Nephron progenitor cell (in vitro differentiated cells): ENCODE data around the gene FAM24B.
"Not testable (repeated sequence)": the region's sequence is repeated elsewhere in the genome, so short reads cannot be mapped to it uniquely, and the experiment has no call there.

Experiments
- DNase-seq: peaks from one replicate; pipeline ENCODE4 v3.0.0; 2021
- H3K27ac Mint-ChIP-seq: 2 replicates; pipeline ENCODE4 v1.8.0; 2021; ENCODE audit warnings: mild to moderate bottlenecking, moderate library complexity, mixed read lengths
- H3K27me3 Mint-ChIP-seq: 2 replicates; pipeline ENCODE4 v1.8.0; 2021; ENCODE audit warnings: mild to moderate bottlenecking, low read depth, mixed read lengths; ENCODE audit not compliant: poor library complexity
- H3K36me3 Mint-ChIP-seq: 2 replicates; pipeline ENCODE4 v1.8.0; 2021; ENCODE audit warnings: low read depth, mixed read lengths
- H3K4me1 Mint-ChIP-seq: 2 replicates; pipeline ENCODE4 v1.8.0; 2021; ENCODE audit warnings: mixed read lengths
- H3K4me3 Mint-ChIP-seq: 2 replicates; pipeline ENCODE4 v1.8.0; 2021; ENCODE audit warnings: mild to moderate bottlenecking, moderate library complexity, mixed read lengths
- H3K9me3 Mint-ChIP-seq: 2 replicates; pipeline ENCODE4 v1.8.0; 2021; ENCODE audit warnings: mild to moderate bottlenecking, moderate library complexity, mixed read lengths
- TF ChIP-seq, protein P1 (sequence below): fragments of 200-600 bp; sonication (generic); IDR thresholded peaks from 2 replicates; pipeline ENCODE4 v1.5.0; 2021; ENCODE audit warnings: antibody characterized with exemption

Gene FAM24B

DNA sequence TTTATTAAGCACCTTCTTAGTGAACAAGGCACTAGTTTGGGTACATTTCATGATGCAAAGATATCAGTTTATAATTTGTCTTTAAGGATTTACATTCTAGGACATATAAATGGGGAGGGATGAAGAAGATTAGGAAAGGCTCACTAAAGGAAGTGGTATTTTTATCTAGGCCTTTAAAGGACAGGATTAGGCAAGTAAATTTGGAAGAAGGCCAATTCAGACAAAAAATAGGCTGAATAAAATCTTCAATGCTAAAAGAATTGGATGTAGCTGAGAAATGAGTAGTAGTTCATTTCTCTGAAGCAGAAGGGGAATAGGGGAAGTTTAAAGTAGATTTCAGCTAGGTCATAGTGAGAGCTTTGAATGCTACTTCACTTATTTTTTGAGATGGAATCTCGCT is 4.8 kb upstream of the FAM24B start:
- Mint-ChIP-seq H3K27me3 (peaks cover 16% of the 10 kb centered on the region), H3K4me3 (no peak overlapping the region), H3K9me3 (no peaks in the 10 kb centered on the region), H3K36me3 (no peaks in the 10 kb centered on the region), H3K27ac (no peak overlapping the region), H3K4me1 (no peaks in the 10 kb centered on the region)
- DNase-seq, result no peak
- TF ChIP-seq, protein P1, sequence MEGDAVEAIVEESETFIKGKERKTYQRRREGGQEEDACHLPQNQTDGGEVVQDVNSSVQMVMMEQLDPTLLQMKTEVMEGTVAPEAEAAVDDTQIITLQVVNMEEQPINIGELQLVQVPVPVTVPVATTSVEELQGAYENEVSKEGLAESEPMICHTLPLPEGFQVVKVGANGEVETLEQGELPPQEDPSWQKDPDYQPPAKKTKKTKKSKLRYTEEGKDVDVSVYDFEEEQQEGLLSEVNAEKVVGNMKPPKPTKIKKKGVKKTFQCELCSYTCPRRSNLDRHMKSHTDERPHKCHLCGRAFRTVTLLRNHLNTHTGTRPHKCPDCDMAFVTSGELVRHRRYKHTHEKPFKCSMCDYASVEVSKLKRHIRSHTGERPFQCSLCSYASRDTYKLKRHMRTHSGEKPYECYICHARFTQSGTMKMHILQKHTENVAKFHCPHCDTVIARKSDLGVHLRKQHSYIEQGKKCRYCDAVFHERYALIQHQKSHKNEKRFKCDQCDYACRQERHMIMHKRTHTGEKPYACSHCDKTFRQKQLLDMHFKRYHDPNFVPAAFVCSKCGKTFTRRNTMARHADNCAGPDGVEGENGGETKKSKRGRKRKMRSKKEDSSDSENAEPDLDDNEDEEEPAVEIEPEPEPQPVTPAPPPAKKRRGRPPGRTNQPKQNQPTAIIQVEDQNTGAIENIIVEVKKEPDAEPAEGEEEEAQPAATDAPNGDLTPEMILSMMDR, result no peak

DNA sequence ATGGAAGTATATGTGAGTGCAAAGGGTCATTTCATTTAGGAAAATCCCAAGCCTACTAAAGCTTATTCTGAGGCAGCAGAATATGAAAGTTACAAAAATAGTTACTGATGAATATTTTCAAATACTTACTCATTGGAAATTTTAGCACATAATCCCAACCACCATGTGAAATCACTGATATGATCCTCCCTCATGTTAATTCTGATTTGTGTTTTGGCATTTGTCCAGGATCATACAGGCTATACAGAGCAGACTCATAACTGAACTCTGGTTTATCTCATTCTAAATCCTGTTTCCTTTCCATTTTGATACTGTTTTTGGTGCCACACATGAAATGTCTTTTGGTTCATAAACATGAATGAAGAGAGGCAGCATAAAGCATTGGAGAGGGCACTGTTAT is 3.4 kb upstream of the FAM24B start:
- Mint-ChIP-seq H3K36me3 (no peaks in the 10 kb centered on the region), H3K4me1 (no peaks in the 10 kb centered on the region), H3K27ac (no peak overlapping the region), H3K27me3 (peaks cover 16% of the 10 kb centered on the region), H3K4me3 (no peak overlapping the region), H3K9me3 (no peaks in the 10 kb centered on the region)
- TF ChIP-seq, protein P1, result no peak
- no peak for DNase-seq

DNA sequence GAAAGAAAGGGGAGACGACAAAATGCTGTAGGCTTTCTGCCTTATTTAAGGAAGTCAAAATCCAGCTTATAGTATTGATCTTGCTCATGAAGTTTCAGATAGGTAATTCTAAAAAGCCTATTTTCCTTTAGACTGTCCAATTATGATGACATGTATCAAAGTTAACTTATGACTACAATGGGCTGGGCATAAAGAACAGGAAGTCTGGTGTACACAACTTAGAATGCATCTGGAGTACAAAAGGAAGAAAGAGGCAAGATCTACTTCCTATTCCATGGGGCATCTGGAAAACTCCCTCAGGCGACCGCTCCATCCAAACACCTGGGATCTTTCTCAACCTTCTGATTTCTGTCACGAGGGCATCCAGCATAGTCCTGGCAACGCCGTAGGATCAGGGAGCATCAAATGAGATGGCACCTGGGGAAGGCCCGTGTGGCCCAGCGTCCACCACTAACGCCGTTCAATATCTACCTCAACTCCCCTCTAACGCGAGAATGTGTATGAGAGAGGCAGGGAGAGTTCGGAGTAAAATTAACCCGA is 512 bp downstream of the FAM24B start:
- Mint-ChIP-seq H3K9me3 (no peaks in the 10 kb centered on the region), H3K4me1 (no peaks in the 10 kb centered on the region), H3K27me3 (peaks cover under 1% of the 10 kb centered on the region), H3K4me3 (no peak overlapping the region), H3K27ac (no peak overlapping the region), H3K36me3 (no peaks in the 10 kb centered on the region)
- no peak for DNase-seq
- TF ChIP-seq, protein P1, result no peak

DNA sequence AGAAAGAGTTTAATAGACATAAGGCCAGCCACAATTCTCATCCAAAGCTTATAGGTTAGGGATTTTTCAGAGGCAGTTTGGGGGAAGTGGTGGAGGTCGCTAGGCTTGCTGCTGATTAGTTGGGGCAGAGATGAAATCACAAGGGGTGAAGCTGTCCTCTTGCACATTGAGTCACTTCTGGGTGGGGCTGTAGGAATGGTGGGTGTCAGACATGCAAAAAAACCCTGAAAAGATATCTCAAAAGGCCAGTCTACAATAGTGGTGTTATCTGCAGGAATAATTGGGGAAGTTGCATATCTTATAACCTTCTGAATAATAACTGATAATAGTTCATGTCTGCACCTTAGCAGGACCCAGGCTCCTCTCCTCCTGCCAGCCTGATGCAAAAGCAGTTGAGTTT is 2.1 kb downstream of the FAM24B start:
- Mint-ChIP-seq H3K9me3 (no peaks in the 10 kb centered on the region), H3K4me1 (no peaks in the 10 kb centered on the region), H3K27ac (no peak overlapping the region), H3K27me3 (peaks cover 5% of the 10 kb centered on the region), H3K36me3 (no peaks in the 10 kb centered on the region), H3K4me3 (no peak overlapping the region)
- no peak for DNase-seq
- TF ChIP-seq, protein P1, result no peak

DNA sequence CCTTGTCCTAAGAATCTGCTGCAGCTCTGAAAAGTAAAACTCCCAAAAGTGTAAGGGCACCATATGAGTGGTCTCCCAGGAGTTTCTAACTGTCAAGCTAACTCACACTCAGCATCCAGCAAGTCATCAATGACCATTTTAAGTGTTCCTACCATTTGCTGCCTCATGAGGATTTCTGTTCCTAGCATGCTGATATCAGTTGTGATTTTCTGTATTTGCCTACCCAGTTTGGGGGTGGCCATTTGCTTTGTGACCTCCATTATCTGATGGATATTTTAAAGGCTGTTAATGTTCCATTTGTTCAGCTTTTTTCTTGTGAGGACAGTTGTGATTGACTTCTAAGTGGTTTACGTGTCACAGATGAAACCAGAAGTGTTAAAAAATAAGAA is 2.9 kb downstream of the FAM24B start:
- H3K4me1 Mint-ChIP-seq, result no peaks in the 10 kb centered on the region
- DNase-seq, result no peak
- no peak overlapping the region for H3K4me3 Mint-ChIP-seq
- H3K27ac Mint-ChIP-seq, result no peak overlapping the region
- TF ChIP-seq, protein P1, result no peak
- peaks cover 5% of the 10 kb centered on the region for H3K27me3 Mint-ChIP-seq
- H3K9me3 Mint-ChIP-seq, result no peaks in the 10 kb centered on the region
- H3K36me3 Mint-ChIP-seq, result no peaks in the 10 kb centered on the region

DNA sequence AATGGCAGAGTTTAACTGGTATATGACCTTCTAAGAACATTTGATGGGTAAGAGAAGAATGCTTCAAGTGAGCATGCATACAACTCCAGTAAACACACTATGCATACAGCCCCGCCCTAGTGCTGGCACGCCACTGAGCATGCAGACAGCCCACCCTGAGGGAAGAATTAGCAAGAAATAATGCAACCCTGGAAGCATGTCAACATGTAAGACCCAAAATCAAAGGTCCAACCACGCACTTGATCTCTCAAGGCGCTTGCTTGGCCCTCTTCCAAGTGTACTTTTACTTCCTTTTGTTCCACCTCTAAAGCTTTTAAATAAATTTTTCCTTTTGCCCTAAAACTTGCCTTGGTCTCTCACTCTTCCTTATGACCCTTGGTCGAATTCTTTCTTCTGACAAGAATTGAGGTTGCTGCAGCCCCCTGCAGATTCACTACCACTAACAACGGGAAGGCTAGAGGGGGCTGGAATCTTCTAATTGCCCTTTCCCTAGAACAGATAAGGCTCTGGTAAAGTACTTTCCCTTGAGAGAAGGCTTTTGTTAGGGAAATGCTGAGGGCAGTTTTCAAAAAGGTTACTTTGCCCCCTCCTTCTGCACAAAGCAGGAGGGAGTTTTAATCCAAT is 3.4 kb downstream of the FAM24B start:
- Mint-ChIP-seq H3K4me1 (no peaks in the 10 kb centered on the region), H3K4me3 (no peak overlapping the region), H3K9me3 (no peaks in the 10 kb centered on the region), H3K27me3 (peaks cover 5% of the 10 kb centered on the region), H3K27ac (no peak overlapping the region), H3K36me3 (no peaks in the 10 kb centered on the region)
- TF ChIP-seq, protein P1, result no peak
- no peak for DNase-seq

DNA sequence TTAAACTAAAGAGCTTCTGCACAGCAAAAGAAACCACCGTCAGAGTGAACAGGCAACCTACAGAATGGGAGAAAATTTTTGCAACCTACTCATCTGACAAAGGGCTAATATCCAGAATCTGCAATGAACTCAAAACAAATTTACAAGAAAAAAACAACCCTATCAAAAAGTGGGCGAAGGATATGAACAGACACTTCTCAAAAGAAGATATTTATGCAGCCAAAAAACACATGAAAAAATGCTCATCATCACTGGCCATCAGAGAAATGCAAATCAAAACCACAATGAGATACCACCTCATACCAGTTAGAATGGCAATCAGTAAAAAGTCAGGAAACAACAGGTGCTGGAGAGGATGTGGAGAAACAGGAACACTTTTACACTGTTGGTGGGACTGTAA is 7.4 kb downstream of the FAM24B start:
- not testable (repeated sequence) for H3K27ac Mint-ChIP-seq, H3K4me1 Mint-ChIP-seq, DNase-seq, H3K27me3 Mint-ChIP-seq, H3K4me3 Mint-ChIP-seq, H3K36me3 Mint-ChIP-seq
- peaks cover 28% of the 10 kb centered on the region for H3K9me3 Mint-ChIP-seq

DNA sequence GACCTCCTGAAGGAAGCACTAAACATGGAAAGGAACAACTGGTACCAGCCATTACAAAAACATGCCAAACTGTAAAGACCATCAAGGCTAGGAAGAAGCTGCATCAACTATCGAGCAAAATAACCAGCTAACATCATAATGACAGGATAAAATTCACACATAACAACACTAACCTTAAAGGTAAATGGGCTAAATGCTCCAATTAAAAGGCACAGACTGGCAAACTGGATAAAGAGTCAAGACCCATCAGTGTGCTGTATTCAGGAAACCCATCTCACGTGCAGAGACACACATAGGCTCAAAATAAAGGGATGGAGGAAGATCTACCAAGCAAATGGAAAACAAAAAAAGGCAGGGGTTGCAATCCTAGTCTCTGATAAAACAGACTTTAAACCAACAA is 10.6 kb downstream of the FAM24B start:
- H3K9me3 Mint-ChIP-seq, result peaks cover 37% of the 10 kb centered on the region
- H3K27ac Mint-ChIP-seq, H3K27me3 Mint-ChIP-seq: not testable (repeated sequence)

More for the DNA sequence above, 10.6 kb downstream of the FAM24B start:
- not testable (repeated sequence) for H3K4me3 Mint-ChIP-seq, H3K36me3 Mint-ChIP-seq, DNase-seq, H3K4me1 Mint-ChIP-seq
